HepG2 (cell line): ENCODE results near the gene UNC5B. TPM values are rescaled to one million over a fixed set of nuclear protein-coding genes. Genes with fewer than 3 reads are reported as not detected.

Source experiments
- ATAC-seq: fragments of 200-7000 bp; cut with Tn5 transposase; 3 replicates; pipeline ENCODE4 v1.9.1; 2020; ENCODE audit warnings: mild to moderate bottlenecking, moderate library complexity
- BruUV-seq: library from RNA; stranded (reverse); fragments of 400-500 nt; replicated peaks from 2 replicates; lab custom pipeline; 2021; lab: Mats Ljungman, UMichigan
- CTCF ChIA-PET: fragments of 300-600 bp; formaldehyde crosslinking; extraction: SDS; loops from one replicate; lab custom pipeline; 2021; ENCODE audit warnings: low total read pairs, inconsistent platforms, low intra/inter-chr PET ratio; lab: Yijun Ruan, JAX
- POLR2A ChIA-PET: fragments of 350-600 bp; sonication (Branson Sonifier 250); formaldehyde crosslinking; loops from one replicate; lab custom pipeline; 2020; ENCODE audit warnings: antibody characterized with exemption, inconsistent platforms; lab: Yijun Ruan, JAX
- DNase-seq: peaks from one replicate; pipeline ENCODE4 v3.0.0-alpha.2; 2015; ENCODE audit warnings: low spot score
- FAIRE-seq: peaks from 3 replicates; lab custom pipeline; 2011; peaks lifted over from hg19 to GRCh38; lab: Jason Lieb, UNC
- H2AFZ ChIP-seq: one replicate; pipeline ENCODE4 v1.6.1; 2011; ENCODE audit warnings: low read length, inconsistent platforms
- H3K27ac ChIP-seq: fragments of 300-600 bp; 3 replicates; pipeline ENCODE4 v1.8.0; 2011; ENCODE audit warnings: mixed run types, mild to moderate bottlenecking, mixed read lengths, low read length, inconsistent platforms; ENCODE audit not compliant: insufficient read depth; ENCODE audit errors: extremely low read length
- H3K27me3 ChIP-seq, 2 experiments: fragments of 200-600 bp in 1 of 2; 2 replicates in 1 of 2; 3 replicates in 1 of 2; pipeline versions ENCODE4 v1.6.0 to v1.8.0; 2011; ENCODE audit warnings: low read length in 2 of 2, mild to moderate bottlenecking in 2 of 2, moderate library complexity in 2 of 2, inconsistent platforms in 1 of 2; ENCODE audit not compliant: insufficient read depth in 2 of 2, control insufficient read depth in 1 of 2
- H3K36me3 ChIP-seq, 2 experiments: fragments of 200-600 bp in 1 of 2; replicated peaks in 1 of 2; 2 replicates in 1 of 2; 3 replicates in 1 of 2; pipeline versions ENCODE4 v1.5.1 to v1.8.0; 2011; ENCODE audit warnings: low read length in 2 of 2, inconsistent platforms in 1 of 2; ENCODE audit not compliant: insufficient read depth in 2 of 2, control insufficient read depth in 1 of 2
- H3K4me1 ChIP-seq: 2 replicates; pipeline ENCODE4 v1.5.1; 2012; ENCODE audit warnings: low read length, inconsistent platforms; ENCODE audit not compliant: insufficient read depth
- H3K4me2 ChIP-seq: 2 replicates; pipeline ENCODE4 v1.6.0; 2011; ENCODE audit warnings: low read depth, low read length, inconsistent platforms
- H3K4me3 ChIP-seq, 3 experiments: fragments of 200-600 bp in 1 of 3; sonication (generic), shearing (Covaris generic) in 1 of 3; replicated peaks in 1 of 3; 2 replicates each; pipeline ENCODE4 v1.5.1; 2011 to 2016; ENCODE audit warnings: low read length in 3 of 3, inconsistent platforms in 2 of 3, low read depth in 2 of 3, mild to moderate bottlenecking in 2 of 3, control low read depth in 1 of 3, mixed read lengths in 1 of 3; ENCODE audit not compliant: insufficient read depth in 1 of 3
- H3K79me2 ChIP-seq: one replicate; pipeline ENCODE4 v1.6.1; 2011; ENCODE audit warnings: low read length, inconsistent platforms; ENCODE audit not compliant: insufficient read depth
- H3K9ac ChIP-seq: 2 replicates; pipeline ENCODE4 v1.6.0; 2011; ENCODE audit warnings: mild to moderate bottlenecking, low read depth, low read length, inconsistent platforms; ENCODE audit not compliant: insufficient read depth
- H3K9me3 ChIP-seq: 2 replicates; pipeline ENCODE4 v1.5.1; 2012; ENCODE audit warnings: mild to moderate bottlenecking, low read length
- H4K20me1 ChIP-seq: 2 replicates; pipeline ENCODE4 v1.6.0; 2011; ENCODE audit warnings: inconsistent platforms, mild to moderate bottlenecking, low read length, moderate library complexity; ENCODE audit not compliant: insufficient read depth
- AKAP8 ChIP-seq: sonication (generic); formaldehyde crosslinking; IDR thresholded peaks from 2 replicates; pipeline ENCODE4 v1.5.1; 2020; ENCODE audit warnings: mild to moderate bottlenecking, missing genetic modification reagents
- CENPT ChIP-seq: sonication (generic); formaldehyde crosslinking; IDR thresholded peaks from 2 replicates; pipeline ENCODE4 v1.8.0; 2022; ENCODE audit warnings: low read depth, mild to moderate bottlenecking, moderate library complexity, missing genetic modification reagents
- CHD4 ChIP-seq: fragments of 200-600 bp; sonication (generic); IDR thresholded peaks from 2 replicates; pipeline ENCODE4 v1.7.0; 2017; ENCODE audit warnings: mild to moderate bottlenecking, low read length, borderline replicate concordance
- HES4 ChIP-seq: sonication (generic); formaldehyde crosslinking; IDR thresholded peaks from 2 replicates; pipeline ENCODE4 v1.9.0; 2021; ENCODE audit warnings: mild to moderate bottlenecking, missing genetic modification reagents, borderline replicate concordance
- JUN ChIP-seq: sonication (generic); formaldehyde crosslinking; IDR thresholded peaks from 2 replicates; pipeline ENCODE4 v1.4.0; 2020; ENCODE audit warnings: mild to moderate bottlenecking, missing genetic modification reagents
- MAF1 ChIP-seq: sonication (generic); formaldehyde crosslinking; IDR thresholded peaks from 2 replicates; pipeline ENCODE4 v1.5.0; 2020; ENCODE audit warnings: missing genetic modification reagents, borderline replicate concordance
- MEIS2 ChIP-seq: sonication (generic); formaldehyde crosslinking; IDR thresholded peaks from 2 replicates; pipeline ENCODE4 v1.9.0; 2021; ENCODE audit warnings: mild to moderate bottlenecking, missing genetic modification reagents
- RBFOX2 ChIP-seq: fragments of 200-400 bp; formaldehyde crosslinking; IDR thresholded peaks from 2 replicates; pipeline ENCODE4 v1.6.1; 2017; ENCODE audit warnings: low read depth, mild to moderate bottlenecking, low read length
- SPEN ChIP-seq: sonication (generic); formaldehyde crosslinking; IDR thresholded peaks from 2 replicates; pipeline ENCODE4 v1.5.1; 2020; ENCODE audit warnings: low read depth, mild to moderate bottlenecking, missing genetic modification reagents
- TCF12 ChIP-seq, 2 experiments: fragments of 450-650 bp in 1 of 2; sonication (generic) in 1 of 2; formaldehyde crosslinking in 1 of 2; IDR thresholded peaks; 2 replicates each; pipeline versions ENCODE4 v1.6.1 to v1.8.0; 2017 to 2022; ENCODE audit warnings: antibody characterized with exemption in 1 of 2, mild to moderate bottlenecking in 1 of 2, missing genetic modification reagents in 1 of 2, moderate library complexity in 1 of 2
- ZNF251 ChIP-seq: sonication (generic); formaldehyde crosslinking; IDR thresholded peaks from 2 replicates; pipeline ENCODE4 v1.9.0; 2021; ENCODE audit warnings: mild to moderate bottlenecking, missing genetic modification reagents
- ZNF784 ChIP-seq: sonication (generic); formaldehyde crosslinking; IDR thresholded peaks from 2 replicates; pipeline ENCODE4 v1.5.1; 2020; ENCODE audit warnings: missing genetic modification reagents, mild to moderate bottlenecking, borderline replicate concordance
- WGBS: methylation state at CpG from one replicate; pipeline ENCODE4 v1.1.6; 2017; ENCODE audit warnings: low lambda C conversion rate; 5-methylcytosine and 5-hydroxymethylcytosine counted together
- in situ Hi-C: cut with HindIII; loops from 2 replicates; pipeline ENCODE4 v1.10.0; 2017; ENCODE audit warnings: low pct_unique_long_range_greater_than_20kb; ENCODE audit not compliant: extremely low pct_ligation_motif_present
- intact Hi-C: fragments of 100-400 bp; cut with micrococcal nuclease; formaldehyde crosslinking; loops from one replicate; pipeline ENCODE4 v1.10.0; 2022; ENCODE audit not compliant: unreplicated experiment
- polyA plus RNA-seq, 8 experiments: library from polyadenylated mRNA; depleted of rRNA in 3 of 8; stranded (reverse) in 7 of 8; unstranded in 1 of 8; fragments of >200 nt; fragmentation: Illumina TruSeq in 4 of 8; extraction: Trizol in 4 of 8; gene quantifications; 2 replicates each; pipeline versions ENCODE4 v1.2.1 to v1.2.3, GENCODE V29; 2011 to 2016; ENCODE audit warnings: low read depth in 4 of 8, missing spikeins in 1 of 8, mixed read lengths in 1 of 8; ENCODE audit not compliant: insufficient read depth in 1 of 8
- total RNA-seq, 5 experiments: library from RNA; depleted of rRNA; stranded (reverse); fragments of >200 nt; fragmentation: Illumina TruSeq; extraction: Trizol; gene quantifications; 2 replicates each; pipeline ENCODE4 v1.2.3, GENCODE V29; 2016; ENCODE audit warnings: low read depth in 1 of 5
- TF ChIP-seq, protein P1 (sequence below): sonication (generic); formaldehyde crosslinking; IDR thresholded peaks from 2 replicates; pipeline ENCODE4 v1.5.0; 2020; ENCODE audit warnings: mild to moderate bottlenecking, missing genetic modification reagents, moderate library complexity
- TF ChIP-seq, protein P2 (sequence below): sonication (generic); formaldehyde crosslinking; IDR thresholded peaks from 2 replicates; pipeline ENCODE4 v1.4.0; 2020; ENCODE audit warnings: missing genetic modification reagents

Gene UNC5B
- total and polyA plus RNA-seq, 2 of the 13 experiments (the other 11 are each of a cell fraction or from before 2014, with no cell fraction given), result 0.07 TPM

GRCh38 chr10:71286521-71287294, 74.3 kb downstream of the UNC5B start:
- H3K79me2 ChIP-seq, result no peaks in the 10 kb centered on the region
- intact Hi-C loops, result no loop called here
- H4K20me1 ChIP-seq, result no peaks in the 10 kb centered on the region
- H3K9ac ChIP-seq, result no peak overlapping the region
- in situ Hi-C loops, result loop anchor here (5.0 kb wide), 1 partner anchor 379 kb away; no protein-coding TSS in a partner anchor
- no TSS peak for BruUV-seq
- TF ChIP-seq CENPT (CRISPR knock-in tag) (no peak), CHD4 (no peak)
- TF ChIP-seq, protein P1, sequence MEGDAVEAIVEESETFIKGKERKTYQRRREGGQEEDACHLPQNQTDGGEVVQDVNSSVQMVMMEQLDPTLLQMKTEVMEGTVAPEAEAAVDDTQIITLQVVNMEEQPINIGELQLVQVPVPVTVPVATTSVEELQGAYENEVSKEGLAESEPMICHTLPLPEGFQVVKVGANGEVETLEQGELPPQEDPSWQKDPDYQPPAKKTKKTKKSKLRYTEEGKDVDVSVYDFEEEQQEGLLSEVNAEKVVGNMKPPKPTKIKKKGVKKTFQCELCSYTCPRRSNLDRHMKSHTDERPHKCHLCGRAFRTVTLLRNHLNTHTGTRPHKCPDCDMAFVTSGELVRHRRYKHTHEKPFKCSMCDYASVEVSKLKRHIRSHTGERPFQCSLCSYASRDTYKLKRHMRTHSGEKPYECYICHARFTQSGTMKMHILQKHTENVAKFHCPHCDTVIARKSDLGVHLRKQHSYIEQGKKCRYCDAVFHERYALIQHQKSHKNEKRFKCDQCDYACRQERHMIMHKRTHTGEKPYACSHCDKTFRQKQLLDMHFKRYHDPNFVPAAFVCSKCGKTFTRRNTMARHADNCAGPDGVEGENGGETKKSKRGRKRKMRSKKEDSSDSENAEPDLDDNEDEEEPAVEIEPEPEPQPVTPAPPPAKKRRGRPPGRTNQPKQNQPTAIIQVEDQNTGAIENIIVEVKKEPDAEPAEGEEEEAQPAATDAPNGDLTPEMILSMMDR (CRISPR knock-in tag), result no peak
- POLR2A ChIA-PET, result no interaction called here
- DNase-seq (no peak), FAIRE-seq (no peak), ATAC-seq (no peak)
- H3K27me3 ChIP-seq, result peaks cover 0 to 9% of the 10 kb centered on the region in 2 experiments; a peak in 3 of 5 replicates
- H3K4me3 ChIP-seq, result no peak overlapping the region
- no peaks in the 10 kb centered on the region for H3K36me3 ChIP-seq
- no peak overlapping the region for H2AFZ ChIP-seq
- no peaks in the 10 kb centered on the region for H3K9me3 ChIP-seq
- H3K4me2 ChIP-seq, result no peak overlapping the region
- CTCF ChIA-PET, result no interaction called here
- H3K27ac ChIP-seq, result no peak overlapping the region
- WGBS, result 53% methylated on average over 15 of the region's 17 CpGs
- H3K4me1 ChIP-seq, result peaks cover 10% of the 10 kb centered on the region

DNA sequence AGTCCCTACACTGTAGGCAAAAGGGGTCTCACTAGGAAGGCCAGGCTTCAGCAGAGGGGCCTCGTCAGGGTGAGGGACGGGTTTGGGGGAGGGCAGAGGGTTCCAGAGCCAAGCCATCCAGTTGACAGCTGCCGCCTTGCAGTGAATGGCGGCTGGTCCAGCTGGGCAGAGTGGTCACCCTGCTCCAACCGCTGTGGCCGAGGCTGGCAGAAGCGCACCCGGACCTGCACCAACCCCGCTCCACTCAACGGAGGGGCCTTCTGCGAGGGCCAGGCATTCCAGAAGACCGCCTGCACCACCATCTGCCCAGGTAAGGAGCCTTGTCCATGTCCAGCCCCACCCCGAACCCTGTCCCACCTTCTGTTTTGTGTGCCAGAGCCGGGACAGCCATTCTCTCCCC, 75.1 kb downstream of the UNC5B start:
- in situ Hi-C loops (loop anchor here (5.0 kb wide), 1 partner anchor 380 kb away; no protein-coding TSS in a partner anchor), intact Hi-C loops (no loop called here)
- Histone ChIP-seq H3K4me2 (no peak overlapping the region), H3K27ac (no peak overlapping the region), H3K36me3 (no peaks in the 10 kb centered on the region), H2AFZ (no peak overlapping the region), H3K79me2 (no peaks in the 10 kb centered on the region), H3K4me3 (no peak overlapping the region), H3K9me3 (no peaks in the 10 kb centered on the region), H3K27me3 (peaks cover 0 to 9% of the 10 kb centered on the region in 2 experiments; a peak in 3 of 5 replicates), H3K4me1 (peaks cover 16% of the 10 kb centered on the region), H3K9ac (no peak overlapping the region), H4K20me1 (no peaks in the 10 kb centered on the region)
- FAIRE-seq (no peak), ATAC-seq (no peak), DNase-seq (no peak)
- BruUV-seq, result no TSS peak
- CTCF ChIA-PET, result no interaction called here
- 0% methylated on average over 1 of the region's 14 CpGs for WGBS
- POLR2A ChIA-PET, result no interaction called here
- TF ChIP-seq TCF12 (IDR thresholded peaks at IDR 0.05), result no peak
- TF ChIP-seq TCF12 (CRISPR knock-in tag; IDR thresholded peaks at IDR 0.05), result no peak
- no peak for TF ChIP-seq MEIS2
- TF ChIP-seq RBFOX2, result no peak
- TF ChIP-seq, protein P2, sequence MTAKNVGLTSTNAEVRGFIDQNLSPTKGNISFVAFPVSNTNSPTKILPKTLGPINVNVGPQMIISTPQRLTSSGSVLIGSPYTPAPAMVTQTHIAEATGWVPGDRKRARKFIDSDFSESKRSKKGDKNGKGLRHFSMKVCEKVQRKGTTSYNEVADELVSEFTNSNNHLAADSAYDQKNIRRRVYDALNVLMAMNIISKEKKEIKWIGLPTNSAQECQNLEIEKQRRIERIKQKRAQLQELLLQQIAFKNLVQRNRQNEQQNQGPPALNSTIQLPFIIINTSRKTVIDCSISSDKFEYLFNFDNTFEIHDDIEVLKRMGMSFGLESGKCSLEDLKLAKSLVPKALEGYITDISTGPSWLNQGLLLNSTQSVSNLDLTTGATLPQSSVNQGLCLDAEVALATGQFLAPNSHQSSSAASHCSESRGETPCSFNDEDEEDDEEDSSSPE (CRISPR knock-in tag), result no peak
- TF ChIP-seq JUN (CRISPR knock-in tag), result no peak
- no peak for TF ChIP-seq HES4 (CRISPR knock-in tag)
- TF ChIP-seq ZNF251 (CRISPR knock-in tag), result no peak
- no peak for TF ChIP-seq AKAP8
- TF ChIP-seq ZNF784 (CRISPR knock-in tag), result no peak
- TF ChIP-seq SPEN, result no peak
- TF ChIP-seq MAF1, result no peak
